PFSK-1 (cell line): ENCODE data around the gene PHACTR3.

Experiments
- FOXP2 ChIP-seq: optimal IDR thresholded peaks from 2 replicates; pipeline ENCODE3; 2011; ENCODE audit warnings: borderline replicate concordance, control low read depth, inconsistent platforms; ENCODE audit not compliant: insufficient read depth; ENCODE audit errors: extremely low read length, extremely low read depth
- POLR2AphosphoS5 ChIP-seq: IDR thresholded peaks from 2 replicates; pipeline ENCODE4 v1.6.1; 2012; ENCODE audit warnings: low read depth, mild to moderate bottlenecking, control low read depth, low read length, moderate library complexity
- TF ChIP-seq, protein P1 (sequence below), 2 experiments: IDR thresholded peaks; 2 replicates each; pipeline versions ENCODE4 v1.6.1 to v1.8.0; 2011 to 2012; ENCODE audit warnings: low read depth in 2 of 2, low read length in 2 of 2, control low read depth in 1 of 2, inconsistent platforms in 1 of 2, mild to moderate bottlenecking in 1 of 2, moderate library complexity in 1 of 2; ENCODE audit not compliant: insufficient read depth in 1 of 2

DNA sequence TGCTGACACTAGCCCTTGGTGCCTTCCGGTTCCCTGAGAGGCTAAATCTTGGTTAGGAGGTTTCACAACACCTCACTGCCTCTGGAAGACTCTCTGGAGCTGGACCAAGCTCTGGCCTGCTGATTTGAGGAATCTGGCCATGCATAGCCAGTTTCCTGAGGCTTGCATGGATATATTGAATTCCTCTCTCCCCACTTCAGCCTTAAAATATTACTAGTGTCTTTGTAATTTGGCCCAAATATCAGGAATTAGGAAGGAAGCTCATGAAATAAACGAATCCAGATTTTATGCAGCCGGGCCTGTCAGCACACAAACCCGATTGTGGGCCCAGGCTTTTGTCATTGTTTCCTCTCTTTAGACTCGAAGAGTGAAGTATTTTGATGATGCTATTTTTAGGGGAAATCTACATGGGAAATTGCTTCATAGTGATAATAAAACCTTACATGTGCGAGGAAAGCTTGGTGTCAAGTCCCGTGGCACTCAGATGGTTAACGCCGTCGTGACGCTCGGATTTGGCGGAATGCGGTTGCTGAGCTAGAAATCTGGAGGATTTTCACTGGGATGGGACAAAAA lies 144.4 kb downstream of the PHACTR3 start:
- TF ChIP-seq POLR2AphosphoS5, result no peak
- TF ChIP-seq, protein P1, sequence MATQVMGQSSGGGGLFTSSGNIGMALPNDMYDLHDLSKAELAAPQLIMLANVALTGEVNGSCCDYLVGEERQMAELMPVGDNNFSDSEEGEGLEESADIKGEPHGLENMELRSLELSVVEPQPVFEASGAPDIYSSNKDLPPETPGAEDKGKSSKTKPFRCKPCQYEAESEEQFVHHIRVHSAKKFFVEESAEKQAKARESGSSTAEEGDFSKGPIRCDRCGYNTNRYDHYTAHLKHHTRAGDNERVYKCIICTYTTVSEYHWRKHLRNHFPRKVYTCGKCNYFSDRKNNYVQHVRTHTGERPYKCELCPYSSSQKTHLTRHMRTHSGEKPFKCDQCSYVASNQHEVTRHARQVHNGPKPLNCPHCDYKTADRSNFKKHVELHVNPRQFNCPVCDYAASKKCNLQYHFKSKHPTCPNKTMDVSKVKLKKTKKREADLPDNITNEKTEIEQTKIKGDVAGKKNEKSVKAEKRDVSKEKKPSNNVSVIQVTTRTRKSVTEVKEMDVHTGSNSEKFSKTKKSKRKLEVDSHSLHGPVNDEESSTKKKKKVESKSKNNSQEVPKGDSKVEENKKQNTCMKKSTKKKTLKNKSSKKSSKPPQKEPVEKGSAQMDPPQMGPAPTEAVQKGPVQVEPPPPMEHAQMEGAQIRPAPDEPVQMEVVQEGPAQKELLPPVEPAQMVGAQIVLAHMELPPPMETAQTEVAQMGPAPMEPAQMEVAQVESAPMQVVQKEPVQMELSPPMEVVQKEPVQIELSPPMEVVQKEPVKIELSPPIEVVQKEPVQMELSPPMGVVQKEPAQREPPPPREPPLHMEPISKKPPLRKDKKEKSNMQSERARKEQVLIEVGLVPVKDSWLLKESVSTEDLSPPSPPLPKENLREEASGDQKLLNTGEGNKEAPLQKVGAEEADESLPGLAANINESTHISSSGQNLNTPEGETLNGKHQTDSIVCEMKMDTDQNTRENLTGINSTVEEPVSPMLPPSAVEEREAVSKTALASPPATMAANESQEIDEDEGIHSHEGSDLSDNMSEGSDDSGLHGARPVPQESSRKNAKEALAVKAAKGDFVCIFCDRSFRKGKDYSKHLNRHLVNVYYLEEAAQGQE (IDR thresholded peaks at IDR 0.05; ENCODE audit: insufficient read depth in 1 of 2, low read depth in 2 of 2, low read length in 2 of 2), result no peak
- TF ChIP-seq FOXP2, result no peak
